MM.1S (cell line): Measurements from ENCODE around the gene SLC38A6.

Experiments used
- EZH2 ChIP-seq: fragments of 300-600 bp; sonication (generic); optimal IDR thresholded peaks from 2 replicates; pipeline ENCODE3; 2017; ENCODE audit warnings: low read depth, mild to moderate bottlenecking, antibody characterized with exemption, low read length, mixed read lengths
- TF ChIP-seq, protein P1 (sequence below): fragments of 300-600 bp; sonication (generic); IDR thresholded peaks from 2 replicates; pipeline ENCODE4 v1.5.1; 2016; ENCODE audit warnings: antibody characterized with exemption, low read length, mixed read lengths

GRCh38 chr14:60943637-60944032 is 37.4 kb upstream of the SLC38A6 start:
- no peak for TF ChIP-seq EZH2
- TF ChIP-seq, protein P1, sequence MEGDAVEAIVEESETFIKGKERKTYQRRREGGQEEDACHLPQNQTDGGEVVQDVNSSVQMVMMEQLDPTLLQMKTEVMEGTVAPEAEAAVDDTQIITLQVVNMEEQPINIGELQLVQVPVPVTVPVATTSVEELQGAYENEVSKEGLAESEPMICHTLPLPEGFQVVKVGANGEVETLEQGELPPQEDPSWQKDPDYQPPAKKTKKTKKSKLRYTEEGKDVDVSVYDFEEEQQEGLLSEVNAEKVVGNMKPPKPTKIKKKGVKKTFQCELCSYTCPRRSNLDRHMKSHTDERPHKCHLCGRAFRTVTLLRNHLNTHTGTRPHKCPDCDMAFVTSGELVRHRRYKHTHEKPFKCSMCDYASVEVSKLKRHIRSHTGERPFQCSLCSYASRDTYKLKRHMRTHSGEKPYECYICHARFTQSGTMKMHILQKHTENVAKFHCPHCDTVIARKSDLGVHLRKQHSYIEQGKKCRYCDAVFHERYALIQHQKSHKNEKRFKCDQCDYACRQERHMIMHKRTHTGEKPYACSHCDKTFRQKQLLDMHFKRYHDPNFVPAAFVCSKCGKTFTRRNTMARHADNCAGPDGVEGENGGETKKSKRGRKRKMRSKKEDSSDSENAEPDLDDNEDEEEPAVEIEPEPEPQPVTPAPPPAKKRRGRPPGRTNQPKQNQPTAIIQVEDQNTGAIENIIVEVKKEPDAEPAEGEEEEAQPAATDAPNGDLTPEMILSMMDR: no peak
